HepG2 (cell line): ENCODE data around the gene REM2. TPM values are rescaled to one million over a fixed set of nuclear protein-coding genes. Genes with fewer than 3 reads are reported as not detected.

Experiments used
- ARNT ChIP-seq: fragments of 450-650 bp; IDR thresholded peaks from 2 replicates; pipeline ENCODE4 v1.6.1; 2017
- ATF5 ChIP-seq: sonication (generic); formaldehyde crosslinking; IDR thresholded peaks from 2 replicates; pipeline ENCODE4 v1.4.0; 2020; ENCODE audit warnings: mild to moderate bottlenecking, low read depth, missing genetic modification reagents
- FLYWCH1 ChIP-seq: sonication (generic); formaldehyde crosslinking; IDR thresholded peaks from 2 replicates; pipeline ENCODE4 v1.8.1; 2023; ENCODE audit warnings: mild to moderate bottlenecking, missing genetic modification reagents
- FOXM1 ChIP-seq: sonication (generic); formaldehyde crosslinking; IDR thresholded peaks from 2 replicates; pipeline ENCODE4 v1.5.0; 2020; ENCODE audit warnings: missing genetic modification reagents
- FOXO1 ChIP-seq: sonication (generic); formaldehyde crosslinking; IDR thresholded peaks from 2 replicates; pipeline ENCODE4 v1.4.0; 2020; ENCODE audit warnings: missing genetic modification reagents
- HOXA3 ChIP-seq: sonication (generic); formaldehyde crosslinking; IDR thresholded peaks from 2 replicates; pipeline ENCODE4 v1.5.0; 2020; ENCODE audit warnings: missing genetic modification reagents
- SIX4 ChIP-seq: sonication (generic); formaldehyde crosslinking; IDR thresholded peaks from 2 replicates; pipeline ENCODE4 v1.4.0; 2020; ENCODE audit warnings: missing genetic modification reagents
- ZBTB10 ChIP-seq: sonication (generic); formaldehyde crosslinking; IDR thresholded peaks from 2 replicates; pipeline ENCODE4 v1.4.0; 2020; ENCODE audit warnings: missing genetic modification reagents, borderline replicate concordance
- ZFYVE20 ChIP-seq: sonication (generic); formaldehyde crosslinking; IDR thresholded peaks from 2 replicates; pipeline ENCODE4 v1.8.0; 2023; ENCODE audit warnings: low read depth, mild to moderate bottlenecking, moderate library complexity, missing genetic modification reagents, borderline replicate concordance
- ZNF18 ChIP-seq: sonication (generic); formaldehyde crosslinking; IDR thresholded peaks from 2 replicates; pipeline ENCODE4 v1.8.0; 2022; ENCODE audit warnings: mild to moderate bottlenecking, missing genetic modification reagents; ENCODE audit not compliant: insufficient replicate concordance
- ZNF256 ChIP-seq: sonication (generic); formaldehyde crosslinking; conservative IDR thresholded peaks from 2 replicates; pipeline ENCODE4 v1.4.0; 2020; ENCODE audit warnings: missing genetic modification reagents
- ZNF276 ChIP-seq: sonication (generic); formaldehyde crosslinking; IDR thresholded peaks from 2 replicates; pipeline ENCODE4 v1.4.0; 2020; ENCODE audit warnings: mild to moderate bottlenecking, low read depth, missing genetic modification reagents
- ZNF280D ChIP-seq: sonication (generic); formaldehyde crosslinking; IDR thresholded peaks from 2 replicates; pipeline ENCODE4 v1.5.1; 2020; ENCODE audit warnings: mild to moderate bottlenecking, missing genetic modification reagents
- ZNF550 ChIP-seq: sonication (generic); formaldehyde crosslinking; IDR thresholded peaks from 2 replicates; pipeline ENCODE4 v1.4.0; 2020; ENCODE audit warnings: mild to moderate bottlenecking, missing genetic modification reagents, borderline replicate concordance
- ZNF704 ChIP-seq: sonication (generic); formaldehyde crosslinking; IDR thresholded peaks from 2 replicates; pipeline ENCODE4 v1.8.1; 2023; ENCODE audit warnings: mild to moderate bottlenecking, inconsistent platforms, moderate library complexity, missing genetic modification reagents, borderline replicate concordance
- polyA plus RNA-seq, 8 experiments: library from polyadenylated mRNA; depleted of rRNA in 3 of 8; stranded (reverse) in 7 of 8; unstranded in 1 of 8; fragments of >200 nt; fragmentation: Illumina TruSeq in 4 of 8; extraction: Trizol in 4 of 8; gene quantifications; 2 replicates each; pipeline versions ENCODE4 v1.2.1 to v1.2.3, GENCODE V29; 2011 to 2016; ENCODE audit warnings: low read depth in 4 of 8, missing spikeins in 1 of 8, mixed read lengths in 1 of 8; ENCODE audit not compliant: insufficient read depth in 1 of 8
- total RNA-seq, 5 experiments: library from RNA; depleted of rRNA; stranded (reverse); fragments of >200 nt; fragmentation: Illumina TruSeq; extraction: Trizol; gene quantifications; 2 replicates each; pipeline ENCODE4 v1.2.3, GENCODE V29; 2016; ENCODE audit warnings: low read depth in 1 of 5

Gene REM2
- total and polyA plus RNA-seq, 2 of the 13 experiments (the other 11 are each of a cell fraction or from before 2014, with no cell fraction given): 0.20 TPM; not detected in 1

- TF ChIP-seq ZBTB10 (CRISPR knock-in tag): no peak
- TF ChIP-seq ZNF276 (CRISPR knock-in tag): no peak
- TF ChIP-seq FOXO1 (CRISPR knock-in tag): no peak
- TF ChIP-seq ZNF18 (CRISPR knock-in tag): no peak
- no peak for TF ChIP-seq ATF5
- TF ChIP-seq ZNF550 (CRISPR knock-in tag): no peak
- no peak for TF ChIP-seq ARNT
- no peak for TF ChIP-seq ZNF704 (CRISPR knock-in tag)
- TF ChIP-seq FOXM1: no peak
- no peak for TF ChIP-seq HOXA3
- no peak for TF ChIP-seq FLYWCH1 (CRISPR knock-in tag)
- TF ChIP-seq ZNF256: no peak
- no peak for TF ChIP-seq ZNF280D (CRISPR knock-in tag)
- TF ChIP-seq ZFYVE20 (CRISPR knock-in tag): no peak
- 0 out of 2 replicates have a peak, but pooled peaks have one; percentile 57 for TF ChIP-seq SIX4 (CRISPR knock-in tag)
Measured at GRCh38 chr14:22915886-22916521, 33.0 kb downstream of the REM2 start (continued).
